ENCODE measurements around the gene MRPS23. TPM values are rescaled to one million over a fixed set of nuclear protein-coding genes. Genes with fewer than 3 reads are reported as not detected.
"Not testable (repeated sequence)": the region's sequence is repeated elsewhere in the genome, so short reads cannot be mapped to it uniquely, and the experiment has no call there.

Gene MRPS23
- total and polyA plus RNA-seq, 8 donors: 39.2 to 46.1 (median 43.2) TPM

DNA sequence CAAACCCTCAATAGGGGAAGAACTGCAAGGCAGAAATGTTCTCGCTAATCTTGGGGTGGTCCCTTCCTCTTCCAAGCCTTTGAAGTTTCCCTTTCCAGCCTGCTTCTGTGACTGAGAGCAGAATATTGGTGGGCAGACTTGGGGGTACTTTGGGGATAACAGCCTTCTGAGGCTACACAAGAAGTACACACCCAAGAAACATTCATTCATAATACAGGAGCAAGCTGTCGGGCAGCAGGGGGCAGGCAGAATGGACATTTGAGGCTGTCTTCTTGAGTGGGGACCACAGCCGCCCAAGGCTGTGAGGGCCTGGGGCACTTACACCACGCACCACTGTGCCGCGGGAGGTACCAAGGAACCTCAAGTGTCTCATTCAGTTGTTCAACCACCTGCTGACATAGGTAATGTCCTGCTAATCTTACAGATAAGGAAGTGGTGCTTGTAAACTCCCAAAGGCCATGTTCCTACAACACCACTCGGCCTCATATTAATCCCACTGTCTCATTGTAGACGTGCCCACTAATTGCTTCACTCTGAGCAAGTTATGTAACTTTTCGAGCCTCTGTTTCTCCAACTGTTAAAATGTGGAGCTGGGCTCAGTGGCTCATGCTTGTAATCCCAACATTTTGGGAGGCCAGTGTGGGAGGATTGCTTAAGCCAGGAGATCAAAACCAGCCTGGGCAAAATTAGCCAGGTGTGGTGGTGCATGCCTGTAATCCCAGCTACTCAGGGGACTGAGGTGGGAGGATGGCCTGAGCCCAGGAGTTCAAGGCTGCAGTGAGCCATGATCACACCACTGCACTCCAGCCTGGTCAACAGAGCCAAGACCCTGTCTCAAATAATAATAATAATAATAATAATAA, 2.5 kb upstream of the MRPS23 start:
- ATAC-seq: peak; percentile 1
- H3K4me1 ChIP-seq: peaks cover 21 to 38% of the 10 kb centered on the region in 2 donors
- no peaks in the 10 kb centered on the region for H3K9me3 ChIP-seq
- H3K36me3 ChIP-seq: peaks cover 0 to 10% of the 10 kb centered on the region in 2 donors
- intact Hi-C loops (cut with DNase I): loop anchor here in 1 of 2 donors (10.0 kb wide), 1 partner anchor 262 kb away; no protein-coding TSS in a partner anchor
- DNase-seq: no peak
- no peaks in the 10 kb centered on the region for H3K27me3 ChIP-seq
- TF ChIP-seq, protein P1, sequence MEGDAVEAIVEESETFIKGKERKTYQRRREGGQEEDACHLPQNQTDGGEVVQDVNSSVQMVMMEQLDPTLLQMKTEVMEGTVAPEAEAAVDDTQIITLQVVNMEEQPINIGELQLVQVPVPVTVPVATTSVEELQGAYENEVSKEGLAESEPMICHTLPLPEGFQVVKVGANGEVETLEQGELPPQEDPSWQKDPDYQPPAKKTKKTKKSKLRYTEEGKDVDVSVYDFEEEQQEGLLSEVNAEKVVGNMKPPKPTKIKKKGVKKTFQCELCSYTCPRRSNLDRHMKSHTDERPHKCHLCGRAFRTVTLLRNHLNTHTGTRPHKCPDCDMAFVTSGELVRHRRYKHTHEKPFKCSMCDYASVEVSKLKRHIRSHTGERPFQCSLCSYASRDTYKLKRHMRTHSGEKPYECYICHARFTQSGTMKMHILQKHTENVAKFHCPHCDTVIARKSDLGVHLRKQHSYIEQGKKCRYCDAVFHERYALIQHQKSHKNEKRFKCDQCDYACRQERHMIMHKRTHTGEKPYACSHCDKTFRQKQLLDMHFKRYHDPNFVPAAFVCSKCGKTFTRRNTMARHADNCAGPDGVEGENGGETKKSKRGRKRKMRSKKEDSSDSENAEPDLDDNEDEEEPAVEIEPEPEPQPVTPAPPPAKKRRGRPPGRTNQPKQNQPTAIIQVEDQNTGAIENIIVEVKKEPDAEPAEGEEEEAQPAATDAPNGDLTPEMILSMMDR (IDR thresholded peaks at IDR 0.05): no peak
- no peak overlapping the region for H3K4me3 ChIP-seq
- peak overlapping the region; percentile 57 to 70 for H3K27ac ChIP-seq

DNA sequence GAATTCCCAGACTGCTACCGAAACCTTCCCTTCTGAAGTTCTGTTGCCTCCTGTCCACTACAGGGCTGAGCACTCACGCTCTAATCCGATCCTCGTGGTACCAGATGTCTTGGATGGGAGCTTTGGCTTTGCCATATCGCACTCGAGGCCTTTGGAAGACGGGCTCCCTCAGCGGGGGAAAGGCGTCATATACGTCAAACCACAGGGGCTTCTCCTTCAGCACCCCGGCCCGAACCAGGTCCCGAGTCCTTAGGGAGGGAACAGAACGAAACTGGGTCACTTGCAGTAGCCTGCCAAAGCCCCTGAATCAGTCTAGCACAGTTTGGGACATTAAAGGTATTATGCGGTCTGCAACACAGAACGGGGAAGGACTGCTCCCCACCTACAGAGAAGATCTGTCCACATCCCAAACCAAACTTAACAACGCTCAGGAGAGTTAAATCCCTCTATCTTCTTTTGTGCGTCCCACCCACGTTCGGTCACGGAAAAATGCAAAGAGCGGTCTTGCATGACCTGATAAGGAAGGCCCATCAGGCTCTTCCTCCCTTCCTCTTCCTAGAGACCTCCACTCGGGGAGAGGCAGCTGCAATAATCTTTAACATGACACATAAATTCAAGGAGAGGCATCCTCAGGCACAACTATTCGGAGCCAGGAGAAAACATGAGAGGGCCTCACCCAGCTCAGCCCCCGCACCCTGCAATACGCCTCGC, 526 bp downstream of the MRPS23 start:
- Histone ChIP-seq H3K27ac (peak overlapping the region; percentile 17 to 85), H3K9me3 (no peaks in the 10 kb centered on the region), H3K4me1 (peaks cover 21 to 43% of the 10 kb centered on the region in 2 donors), H3K36me3 (peaks cover 0 to 27% of the 10 kb centered on the region in 2 donors), H3K4me3 (peak overlapping the region; percentile 79 to 89), H3K27me3 (no peaks in the 10 kb centered on the region)
- intact Hi-C loops (cut with DNase I): no loop called here
- no peak for ATAC-seq
- TF ChIP-seq, protein P1 (IDR thresholded peaks at IDR 0.05): no peak
- no peak for DNase-seq

DNA sequence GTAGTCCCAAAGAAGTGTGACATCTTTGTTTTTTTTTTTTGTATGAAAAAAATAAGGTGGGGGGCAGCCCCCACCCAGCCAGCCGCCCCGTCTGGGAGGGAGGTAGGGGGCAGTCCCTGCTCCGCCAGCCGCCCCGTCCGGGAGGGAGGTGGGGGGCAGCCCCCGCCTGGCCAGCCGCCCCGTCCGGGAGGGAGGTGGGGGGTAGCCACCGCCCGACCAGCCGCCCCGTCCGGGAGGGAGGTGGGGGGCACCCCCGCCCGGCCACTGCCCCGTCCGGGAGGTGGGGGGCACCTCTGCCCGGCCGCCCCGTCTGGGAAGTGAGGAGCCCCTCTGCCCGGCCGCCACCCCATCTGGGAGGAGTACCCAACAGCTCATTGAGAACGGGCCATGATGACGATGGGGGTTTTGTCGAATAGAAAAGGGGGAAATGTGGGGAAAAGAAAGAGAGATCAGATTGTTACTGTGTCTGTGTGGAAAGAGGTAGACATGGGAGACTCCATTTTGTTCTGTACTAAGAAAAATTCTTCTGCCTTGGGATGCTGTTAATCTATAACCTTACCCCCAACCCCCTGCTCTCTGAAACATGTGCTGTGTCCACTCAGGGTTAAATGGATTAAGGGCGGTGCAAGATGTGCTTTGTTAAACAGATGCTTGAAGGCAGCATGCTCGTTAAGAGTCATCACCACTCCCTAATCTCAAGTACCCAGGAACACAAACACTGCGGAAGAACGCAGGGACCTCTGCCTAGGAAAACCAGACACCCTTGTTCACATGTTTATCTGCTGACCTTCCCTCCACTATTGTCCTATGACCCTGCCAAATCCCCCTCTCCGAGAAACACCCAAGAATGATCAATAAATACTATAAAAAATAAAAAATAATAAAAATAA, 3.5 kb downstream of the MRPS23 start:
- Histone ChIP-seq H3K4me1 (peaks cover 13 to 32% of the 10 kb centered on the region in 2 donors), H3K36me3 (peaks cover 0 to 32% of the 10 kb centered on the region in 2 donors), H3K27ac (peak overlapping the region in 1 of 2 donors; percentile 51)
- intact Hi-C loops (cut with DNase I); H3K9me3 ChIP-seq; H3K4me3 ChIP-seq; DNase-seq; H3K27me3 ChIP-seq; ATAC-seq: not testable (repeated sequence)

DNA sequence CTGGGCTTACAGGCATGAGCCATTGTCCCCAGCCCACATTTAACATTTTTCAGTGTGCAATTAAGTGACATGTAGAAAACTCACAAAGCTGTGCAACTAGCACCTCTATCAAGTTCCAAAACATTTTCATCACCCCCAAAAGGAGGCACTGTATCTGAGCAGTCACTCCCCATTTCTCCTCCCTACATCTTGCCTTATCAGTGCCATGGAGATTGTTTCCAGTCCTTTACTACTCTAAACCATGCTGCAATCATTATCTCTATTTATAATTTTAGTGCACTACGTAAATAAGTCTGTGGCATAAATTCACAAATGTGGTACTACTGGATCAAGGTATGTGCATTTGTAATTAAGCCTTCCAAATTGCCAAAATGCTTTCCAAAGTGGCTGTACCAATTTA, 7.6 kb downstream of the MRPS23 start:
- Histone ChIP-seq H3K4me3 (no peak overlapping the region), H3K27ac (no peak overlapping the region), H3K4me1 (peaks cover 0 to 5% of the 10 kb centered on the region in 2 donors), H3K27me3 (no peaks in the 10 kb centered on the region), H3K9me3 (no peaks in the 10 kb centered on the region), H3K36me3 (peaks cover 0 to 60% of the 10 kb centered on the region in 2 donors)
- no peak for DNase-seq
- intact Hi-C loops (cut with DNase I): no loop called here
- ATAC-seq: no peak
- TF ChIP-seq, protein P1 (IDR thresholded peaks at IDR 0.05): no peak

DNA sequence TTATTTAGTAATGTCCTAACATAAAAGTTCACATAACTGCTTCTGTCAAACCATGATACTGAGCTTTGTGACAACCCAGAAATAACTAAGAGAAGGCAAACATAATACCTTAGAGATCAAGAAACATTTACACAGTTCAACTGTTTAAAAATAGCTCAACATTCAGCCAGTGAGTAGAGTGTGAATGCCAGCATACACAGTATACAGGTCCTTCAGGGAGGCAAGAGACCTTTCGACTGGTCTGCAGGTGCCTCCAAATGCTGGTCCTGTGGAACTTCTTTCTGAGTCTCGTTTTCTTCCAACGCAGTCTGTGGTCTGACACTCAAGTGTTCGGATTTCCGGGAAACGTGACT, 10.3 kb downstream of the MRPS23 start:
- H3K27ac ChIP-seq: no peak overlapping the region
- TF ChIP-seq, protein P1 (IDR thresholded peaks at IDR 0.05): no peak
- no peaks in the 10 kb centered on the region for H3K9me3 ChIP-seq
- H3K36me3 ChIP-seq: peaks cover 0 to 51% of the 10 kb centered on the region in 2 donors
- no peaks in the 10 kb centered on the region for H3K4me1 ChIP-seq
- intact Hi-C loops (cut with DNase I): no loop called here
- H3K4me3 ChIP-seq: no peak overlapping the region
- ATAC-seq: peak; percentile 51
- no peaks in the 10 kb centered on the region for H3K27me3 ChIP-seq
- no peak for DNase-seq

Measured in left lung (tissue), 10 donors.